NCI-H748 (cell line): ENCODE measurements around the gene P2RY8.
"Not testable (repeated sequence)": the region's sequence is repeated elsewhere in the genome, so short reads cannot be mapped to it uniquely, and the experiment has no call there.

Experiments
- DNase-seq: peaks from one replicate; lab custom pipeline; 2025; ENCODE audit not compliant: unreplicated experiment; lab: John Stamatoyannopoulos, UW

Gene P2RY8

GRCh38 chrX:1447969-1448572, 88.9 kb downstream of the P2RY8 start:
- DNase-seq, result not testable (repeated sequence)

DNA sequence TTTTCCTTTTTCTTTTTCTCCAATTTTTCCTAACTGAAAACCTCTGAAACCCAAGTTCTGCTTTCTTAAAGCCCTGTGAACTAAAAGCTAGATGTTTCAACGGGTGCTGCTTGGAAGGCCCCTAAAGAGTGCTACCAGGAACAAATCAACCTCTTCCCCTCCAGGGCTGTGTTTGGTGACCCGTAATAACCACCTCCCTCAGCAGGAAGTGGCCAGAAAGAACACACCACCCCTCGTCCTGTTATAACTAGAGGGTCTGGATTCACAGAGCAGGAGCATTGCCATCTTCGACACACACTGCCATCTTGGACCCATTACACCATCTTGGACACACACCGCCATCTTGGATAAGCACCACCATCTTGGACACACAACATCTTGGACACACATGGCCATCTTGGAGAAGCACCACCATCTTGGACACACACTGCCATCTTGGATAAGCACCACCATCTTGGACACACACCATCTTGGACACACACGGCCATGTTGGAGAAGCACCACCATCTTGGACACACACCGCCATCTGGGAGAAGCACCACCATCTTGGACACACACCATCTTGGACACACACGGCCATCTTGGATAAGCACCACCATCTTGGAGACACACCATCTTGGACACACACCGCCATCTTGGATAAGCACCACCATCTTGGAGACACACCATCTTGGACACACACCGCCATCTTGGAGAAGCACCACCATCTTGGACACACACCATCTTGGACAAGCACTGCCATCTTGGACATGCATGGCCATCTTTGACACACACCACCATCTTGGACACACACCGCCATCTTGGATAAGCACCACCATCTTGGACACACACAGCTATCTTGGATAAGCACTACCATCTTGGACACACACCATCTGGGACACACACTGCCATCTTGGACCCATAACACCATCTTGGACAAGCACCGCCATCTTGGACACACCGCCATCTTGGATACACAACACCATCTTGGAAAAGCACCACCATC, 89.7 kb downstream of the P2RY8 start:
- not testable (repeated sequence) for DNase-seq

GRCh38 chrX:1444561-1445500, 92.2 kb downstream of the P2RY8 start:
- no peak for DNase-seq

- no peak for DNase-seq
These were observed 93.4 kb downstream of the P2RY8 start for GRCh38 chrX:1443496-1444075.

GRCh38 chrX:1442724-1443367, 94.1 kb downstream of the P2RY8 start:
- DNase-seq, result no peak

DNA sequence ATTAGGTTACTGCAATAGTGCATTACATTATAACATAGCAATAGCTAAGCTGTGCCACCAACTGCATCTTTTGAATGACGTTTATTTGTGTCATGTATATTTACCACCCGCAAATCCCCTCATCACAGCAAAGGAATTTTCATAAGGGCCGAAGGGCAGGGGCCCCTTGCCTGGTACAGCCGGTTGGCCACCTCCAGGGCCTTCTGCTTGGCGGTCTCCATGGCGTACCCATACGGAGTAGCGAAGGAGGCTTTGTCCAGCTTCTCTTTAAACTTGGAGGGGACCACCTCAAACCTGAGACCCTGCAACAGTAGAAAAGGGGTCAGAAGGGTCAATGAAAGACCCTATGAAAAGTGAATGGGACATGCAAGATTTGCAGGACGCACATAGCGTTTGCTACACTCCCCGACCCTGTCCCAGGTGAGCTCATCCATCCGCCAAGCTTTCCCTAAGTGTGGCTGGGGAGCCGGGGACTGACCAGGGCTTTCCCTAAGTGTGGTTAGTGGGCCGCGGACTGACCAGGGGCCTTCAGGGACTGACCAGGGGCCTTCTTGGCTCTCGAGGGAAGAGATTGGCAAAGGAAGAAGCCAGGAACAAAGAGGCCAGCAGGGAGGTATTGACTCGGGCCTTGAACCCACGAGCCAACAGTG, 94.8 kb downstream of the P2RY8 start:
- no peak for DNase-seq

GRCh38 chrX:1440506-1440905, 96.5 kb downstream of the P2RY8 start:
- no peak for DNase-seq

DNA sequence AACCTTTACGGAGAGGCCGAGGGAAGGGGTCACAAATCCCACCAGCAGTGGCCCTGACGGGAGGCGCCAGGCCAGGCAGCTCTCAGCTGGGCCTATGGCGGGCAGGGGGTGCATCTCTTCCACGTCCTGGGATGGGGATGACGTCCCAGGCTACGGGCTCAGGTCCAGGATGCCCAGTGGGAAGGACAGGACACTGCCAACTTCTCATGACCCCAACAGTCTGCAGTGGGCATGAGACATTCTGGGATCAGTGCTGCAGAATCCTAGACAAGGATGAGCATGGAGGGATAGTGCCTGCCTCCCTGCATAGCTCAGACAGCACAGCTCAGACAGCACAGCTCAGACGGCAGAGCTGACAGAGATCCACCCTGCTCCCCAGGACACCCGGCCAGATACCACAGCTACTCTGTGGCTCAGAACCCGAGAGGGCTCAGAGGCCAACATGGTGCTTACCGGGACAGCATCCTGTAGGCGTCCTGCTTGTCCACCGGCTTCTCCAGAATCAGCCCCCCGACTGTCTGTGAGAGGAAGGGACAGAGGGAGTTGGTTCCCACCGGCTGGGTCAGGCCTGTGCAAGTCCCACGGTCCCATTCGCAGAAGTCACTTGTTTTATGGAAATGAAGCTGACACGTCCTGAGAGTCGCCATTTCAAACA, 101.6 kb downstream of the P2RY8 start:
- DNase-seq, result no peak

GRCh38 chrX:1434871-1435240, 102.1 kb downstream of the P2RY8 start:
- no peak for DNase-seq

DNA sequence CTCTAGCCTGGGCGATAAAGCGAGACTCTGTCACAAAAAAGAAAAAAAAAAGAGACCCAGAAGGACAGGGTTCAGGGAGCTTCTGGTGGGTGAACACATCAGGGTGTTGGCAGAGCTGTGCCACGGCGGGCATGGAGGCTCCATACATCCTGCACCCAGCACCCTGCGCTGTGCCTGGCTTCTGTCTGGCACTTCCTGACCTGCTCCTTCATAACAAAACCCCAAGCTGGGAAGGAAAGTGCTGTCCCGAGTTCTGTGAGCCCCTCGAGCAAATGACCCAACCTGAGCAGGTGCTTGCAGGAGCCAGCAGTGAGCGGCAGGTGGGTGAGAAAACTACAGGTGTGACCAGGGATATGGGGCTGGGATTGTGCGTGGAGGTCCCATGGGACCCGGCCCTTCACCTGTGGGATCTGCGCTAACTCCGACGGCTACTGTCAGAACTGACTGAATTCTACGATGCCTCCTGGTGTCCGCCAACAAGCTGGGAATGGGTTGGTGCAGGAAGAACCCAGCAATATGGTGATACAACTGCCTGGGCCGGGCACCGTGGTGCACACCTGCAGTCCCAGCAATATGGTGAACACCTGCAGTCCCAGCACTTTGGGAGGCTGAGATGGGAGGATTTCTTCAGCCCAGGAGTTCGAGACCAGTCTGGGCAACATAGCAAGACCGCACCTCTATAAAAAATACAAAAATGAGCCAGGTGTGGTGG, 103.2 kb downstream of the P2RY8 start:
- no peak for DNase-seq

DNA sequence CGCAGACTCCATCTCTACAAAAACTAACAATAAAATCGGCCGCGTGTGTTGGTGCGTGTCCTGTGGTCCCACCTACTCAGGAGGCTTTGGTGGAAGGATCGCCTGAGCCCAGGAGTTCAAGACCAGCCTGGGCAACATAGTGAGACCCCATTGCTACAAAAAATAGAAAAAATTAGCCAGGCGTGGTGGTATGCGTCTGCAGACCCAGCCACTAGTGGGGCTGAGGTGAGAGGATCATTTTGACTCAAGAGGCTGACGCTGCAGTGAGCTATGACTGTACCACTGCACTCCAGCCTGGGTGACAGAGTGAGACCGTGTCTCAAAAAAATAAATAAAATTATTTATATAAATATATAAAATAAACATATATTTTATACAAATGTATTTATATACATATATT, 106.5 kb downstream of the P2RY8 start:
- no peak for DNase-seq

- DNase-seq, result no peak
These were observed 109.2 kb downstream of the P2RY8 start for GRCh38 chrX:1427756-1428155.

- not testable (repeated sequence) for DNase-seq
These were observed 110.7 kb downstream of the P2RY8 start for GRCh38 chrX:1426321-1426720.

GRCh38 chrX:1425381-1425780, 111.6 kb downstream of the P2RY8 start:
- DNase-seq, result no peak

DNA sequence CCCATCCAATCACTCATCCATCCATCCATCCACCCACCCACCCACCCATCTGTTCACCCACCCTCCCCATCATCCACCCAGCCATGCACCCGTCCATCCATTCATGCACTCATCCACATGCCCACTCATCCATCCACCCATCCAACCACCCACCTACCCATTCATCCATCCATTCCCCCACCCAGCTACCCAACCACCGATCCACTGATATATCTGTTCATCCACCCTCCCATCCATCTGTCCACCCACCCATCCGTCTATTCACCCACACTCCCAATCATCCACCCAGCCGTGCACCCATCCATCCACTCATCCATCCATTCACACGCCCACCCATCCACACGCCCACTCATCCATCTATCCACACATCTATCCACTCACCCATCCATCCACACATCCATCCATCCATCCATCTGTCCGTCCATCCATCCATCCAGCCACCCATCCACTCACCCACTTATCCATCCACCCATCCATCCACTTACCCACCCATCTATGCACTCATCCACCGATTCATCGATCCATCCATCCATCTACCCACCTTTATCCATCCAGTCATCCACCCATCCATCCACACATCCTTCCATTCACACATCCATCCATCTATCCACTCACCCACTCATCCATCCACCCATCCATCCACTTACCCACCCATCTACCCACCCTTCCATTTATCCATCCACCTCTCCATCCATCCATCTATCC, 112.7 kb downstream of the P2RY8 start:
- DNase-seq, result no peak

- DNase-seq, result no peak
These were observed 113.8 kb downstream of the P2RY8 start for GRCh38 chrX:1423215-1423614.

- no peak for DNase-seq
These were observed 114.9 kb downstream of the P2RY8 start for GRCh38 chrX:1422135-1422465.

DNA sequence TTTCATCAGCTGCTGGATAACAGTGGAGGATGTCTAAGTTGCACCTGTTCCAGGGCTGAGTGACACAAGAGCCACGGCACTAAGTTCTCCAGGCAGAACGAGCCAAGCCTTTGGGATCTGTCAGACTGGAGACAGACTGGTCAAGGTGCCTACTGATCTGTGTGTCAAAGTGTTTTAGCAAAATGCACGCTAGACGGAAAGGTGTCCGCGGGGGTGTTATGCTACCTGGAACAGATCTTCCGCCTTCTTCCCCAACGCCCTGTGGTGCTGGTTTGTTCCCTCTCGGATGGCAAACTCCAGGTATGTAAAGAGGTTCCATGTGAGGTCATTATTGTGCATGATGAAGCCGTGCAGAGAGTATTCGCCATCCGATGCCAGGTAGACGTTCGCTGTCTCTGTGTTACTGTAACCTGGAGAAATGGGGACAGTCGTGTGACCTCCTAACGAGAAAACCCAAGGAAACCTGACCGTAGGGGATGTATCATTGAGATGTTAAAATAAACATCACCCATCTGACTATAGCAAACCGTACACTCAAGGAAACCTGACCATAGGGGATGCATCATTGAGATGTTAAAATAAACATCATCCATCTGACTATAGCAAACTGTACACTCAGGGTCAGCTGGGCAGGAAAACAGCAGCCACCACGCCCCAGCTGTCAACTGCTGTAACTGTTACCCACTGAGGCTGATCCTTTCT, 115.4 kb downstream of the P2RY8 start:
- no peak for DNase-seq
